HepG2 (cell line): ENCODE measurements around the gene TMEM204. TPM values are rescaled to one million over a fixed set of nuclear protein-coding genes. Genes with fewer than 3 reads are reported as not detected.

Experiments used
- ATAC-seq: fragments of 200-7000 bp; cut with Tn5 transposase; 3 replicates; pipeline ENCODE4 v1.9.1; 2020; ENCODE audit warnings: mild to moderate bottlenecking, moderate library complexity
- BruUV-seq: library from RNA; stranded (reverse); fragments of 400-500 nt; replicated peaks from 2 replicates; lab custom pipeline; 2021; lab: Mats Ljungman, UMichigan
- CTCF ChIA-PET: fragments of 300-600 bp; formaldehyde crosslinking; extraction: SDS; loops from one replicate; lab custom pipeline; 2021; ENCODE audit warnings: low total read pairs, inconsistent platforms, low intra/inter-chr PET ratio; lab: Yijun Ruan, JAX
- POLR2A ChIA-PET: fragments of 350-600 bp; sonication (Branson Sonifier 250); formaldehyde crosslinking; loops from one replicate; lab custom pipeline; 2020; ENCODE audit warnings: antibody characterized with exemption, inconsistent platforms; lab: Yijun Ruan, JAX
- DNase-seq: peaks from one replicate; pipeline ENCODE4 v3.0.0-alpha.2; 2015; ENCODE audit warnings: low spot score
- FAIRE-seq: peaks from 3 replicates; lab custom pipeline; 2011; peaks lifted over from hg19 to GRCh38; lab: Jason Lieb, UNC
- H2AFZ ChIP-seq: one replicate; pipeline ENCODE4 v1.6.1; 2011; ENCODE audit warnings: low read length, inconsistent platforms
- H3K27ac ChIP-seq: fragments of 300-600 bp; 3 replicates; pipeline ENCODE4 v1.8.0; 2011; ENCODE audit warnings: mixed run types, mild to moderate bottlenecking, mixed read lengths, low read length, inconsistent platforms; ENCODE audit not compliant: insufficient read depth; ENCODE audit errors: extremely low read length
- H3K27me3 ChIP-seq, 2 experiments: fragments of 200-600 bp in 1 of 2; 2 replicates in 1 of 2; 3 replicates in 1 of 2; pipeline versions ENCODE4 v1.6.0 to v1.8.0; 2011; ENCODE audit warnings: low read length in 2 of 2, mild to moderate bottlenecking in 2 of 2, moderate library complexity in 2 of 2, inconsistent platforms in 1 of 2; ENCODE audit not compliant: insufficient read depth in 2 of 2, control insufficient read depth in 1 of 2
- H3K36me3 ChIP-seq, 2 experiments: fragments of 200-600 bp in 1 of 2; replicated peaks in 1 of 2; 2 replicates in 1 of 2; 3 replicates in 1 of 2; pipeline versions ENCODE4 v1.5.1 to v1.8.0; 2011; ENCODE audit warnings: low read length in 2 of 2, inconsistent platforms in 1 of 2; ENCODE audit not compliant: insufficient read depth in 2 of 2, control insufficient read depth in 1 of 2
- H3K4me1 ChIP-seq: 2 replicates; pipeline ENCODE4 v1.5.1; 2012; ENCODE audit warnings: low read length, inconsistent platforms; ENCODE audit not compliant: insufficient read depth
- H3K4me2 ChIP-seq: 2 replicates; pipeline ENCODE4 v1.6.0; 2011; ENCODE audit warnings: low read depth, low read length, inconsistent platforms
- H3K4me3 ChIP-seq, 3 experiments: fragments of 200-600 bp in 1 of 3; sonication (generic), shearing (Covaris generic) in 1 of 3; replicated peaks in 1 of 3; 2 replicates each; pipeline ENCODE4 v1.5.1; 2011 to 2016; ENCODE audit warnings: low read length in 3 of 3, inconsistent platforms in 2 of 3, low read depth in 2 of 3, mild to moderate bottlenecking in 2 of 3, control low read depth in 1 of 3, mixed read lengths in 1 of 3; ENCODE audit not compliant: insufficient read depth in 1 of 3
- H3K79me2 ChIP-seq: one replicate; pipeline ENCODE4 v1.6.1; 2011; ENCODE audit warnings: low read length, inconsistent platforms; ENCODE audit not compliant: insufficient read depth
- H3K9ac ChIP-seq: 2 replicates; pipeline ENCODE4 v1.6.0; 2011; ENCODE audit warnings: mild to moderate bottlenecking, low read depth, low read length, inconsistent platforms; ENCODE audit not compliant: insufficient read depth
- H3K9me3 ChIP-seq: 2 replicates; pipeline ENCODE4 v1.5.1; 2012; ENCODE audit warnings: mild to moderate bottlenecking, low read length
- H4K20me1 ChIP-seq: 2 replicates; pipeline ENCODE4 v1.6.0; 2011; ENCODE audit warnings: inconsistent platforms, mild to moderate bottlenecking, low read length, moderate library complexity; ENCODE audit not compliant: insufficient read depth
- HNF4A ChIP-seq: sonication (generic); formaldehyde crosslinking; IDR thresholded peaks from 2 replicates; pipeline ENCODE4 v1.4.0; 2020; ENCODE audit warnings: missing genetic modification reagents
- NR2F6 ChIP-seq, 2 experiments: IDR thresholded peaks; 2 replicates each; pipeline ENCODE4 v1.6.1; 2016; ENCODE audit warnings: antibody characterized with exemption in 1 of 2, mild to moderate bottlenecking in 1 of 2
- RAD21 ChIP-seq: fragments of 450-650 bp; formaldehyde crosslinking; IDR thresholded peaks from 2 replicates; pipeline ENCODE4 v1.5.0; 2020; ENCODE audit warnings: mild to moderate bottlenecking
- RFX5 ChIP-seq: IDR thresholded peaks from 2 replicates; pipeline ENCODE4 v1.6.1; 2011; ENCODE audit warnings: low read depth, low read length, improper control_type of control experiment
- SIX1 ChIP-seq: sonication (generic); formaldehyde crosslinking; IDR thresholded peaks from 2 replicates; pipeline ENCODE4 v1.4.0; 2020; ENCODE audit warnings: missing genetic modification reagents, borderline replicate concordance
- WGBS: methylation state at CpG from one replicate; pipeline ENCODE4 v1.1.6; 2017; ENCODE audit warnings: low lambda C conversion rate; 5-methylcytosine and 5-hydroxymethylcytosine counted together
- in situ Hi-C: cut with HindIII; loops from 2 replicates; pipeline ENCODE4 v1.10.0; 2017; ENCODE audit warnings: low pct_unique_long_range_greater_than_20kb; ENCODE audit not compliant: extremely low pct_ligation_motif_present
- intact Hi-C: fragments of 100-400 bp; cut with micrococcal nuclease; formaldehyde crosslinking; loops from one replicate; pipeline ENCODE4 v1.10.0; 2022; ENCODE audit not compliant: unreplicated experiment
- polyA plus RNA-seq, 8 experiments: library from polyadenylated mRNA; depleted of rRNA in 3 of 8; stranded (reverse) in 7 of 8; unstranded in 1 of 8; fragments of >200 nt; fragmentation: Illumina TruSeq in 4 of 8; extraction: Trizol in 4 of 8; gene quantifications; 2 replicates each; pipeline versions ENCODE4 v1.2.1 to v1.2.3, GENCODE V29; 2011 to 2016; ENCODE audit warnings: low read depth in 4 of 8, missing spikeins in 1 of 8, mixed read lengths in 1 of 8; ENCODE audit not compliant: insufficient read depth in 1 of 8
- total RNA-seq, 5 experiments: library from RNA; depleted of rRNA; stranded (reverse); fragments of >200 nt; fragmentation: Illumina TruSeq; extraction: Trizol; gene quantifications; 2 replicates each; pipeline ENCODE4 v1.2.3, GENCODE V29; 2016; ENCODE audit warnings: low read depth in 1 of 5
- TF ChIP-seq, protein P1 (sequence below): IDR thresholded peaks from 2 replicates; pipeline ENCODE4 v1.6.1; 2016; ENCODE audit warnings: missing genetic modification reagents, missing compliant biosample characterization
- TF ChIP-seq, protein P2 (sequence below): sonication (generic); formaldehyde crosslinking; IDR thresholded peaks from 2 replicates; pipeline ENCODE4 v1.9.0; 2021; ENCODE audit warnings: missing genetic modification reagents, mild to moderate bottlenecking, borderline replicate concordance
- TF ChIP-seq, protein P3 (sequence below): IDR thresholded peaks from 2 replicates; pipeline ENCODE4 v1.6.1; 2018; ENCODE audit warnings: missing genetic modification reagents
- TF ChIP-seq, protein P4 (sequence below): sonication (generic); formaldehyde crosslinking; IDR thresholded peaks from 2 replicates; pipeline ENCODE4 v1.4.0; 2020; ENCODE audit warnings: missing genetic modification reagents, borderline replicate concordance
- TF ChIP-seq, protein P5 (sequence below): sonication (generic); formaldehyde crosslinking; IDR thresholded peaks from 2 replicates; pipeline ENCODE4 v1.4.0; 2020; ENCODE audit warnings: missing genetic modification reagents
- TF ChIP-seq, protein P6 (sequence below): sonication (generic); formaldehyde crosslinking; IDR thresholded peaks from 2 replicates; pipeline ENCODE4 v1.4.0; 2020; ENCODE audit warnings: missing genetic modification reagents

Gene TMEM204
- total and polyA plus RNA-seq, 2 of the 13 experiments (the other 11 are each of a cell fraction or from before 2014, with no cell fraction given) = not detected

DNA sequence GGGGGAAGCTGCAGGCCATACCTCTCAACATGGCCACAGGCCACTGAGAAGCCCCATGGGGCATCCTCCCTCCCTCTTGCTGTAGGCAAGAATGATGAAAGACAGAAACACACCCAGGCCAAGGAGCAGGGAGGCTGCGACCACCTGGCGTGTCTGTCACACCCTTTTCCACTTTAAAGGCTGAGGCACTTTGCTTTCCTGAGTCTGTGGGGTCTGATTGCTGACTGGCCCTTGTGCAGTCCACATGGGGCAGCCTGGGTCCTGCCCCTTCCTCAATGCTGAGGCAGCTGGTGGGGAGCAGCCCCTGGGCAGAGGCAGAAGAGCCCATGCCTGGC, 8.7 kb downstream of the TMEM204 start:
- H3K9me3 ChIP-seq = no peaks in the 10 kb centered on the region
- peaks cover 26% of the 10 kb centered on the region for H3K4me1 ChIP-seq
- DNase-seq = no peak
- ChIA-PET CTCF (no interaction called here), POLR2A (no interaction called here)
- in situ Hi-C loops = no loop called here
- H3K9ac ChIP-seq = no peak overlapping the region
- no TSS peak for BruUV-seq
- intact Hi-C loops = no loop called here
- no peak overlapping the region for H2AFZ ChIP-seq
- TF ChIP-seq HNF4A (no peak), NR2F6 (IDR thresholded peaks at IDR 0.05) (no peak), NR2F6 (CRISPR knock-in tag; IDR thresholded peaks at IDR 0.05) (no peak), SIX1 (no peak), RFX5 (no peak), RAD21 (CRISPR knock-in tag) (no peak)
- TF ChIP-seq, protein P1, sequence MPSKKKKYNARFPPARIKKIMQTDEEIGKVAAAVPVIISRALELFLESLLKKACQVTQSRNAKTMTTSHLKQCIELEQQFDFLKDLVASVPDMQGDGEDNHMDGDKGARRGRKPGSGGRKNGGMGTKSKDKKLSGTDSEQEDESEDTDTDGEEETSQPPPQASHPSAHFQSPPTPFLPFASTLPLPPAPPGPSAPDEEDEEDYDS (CRISPR knock-in tag) = no peak
- TF ChIP-seq, protein P2, sequence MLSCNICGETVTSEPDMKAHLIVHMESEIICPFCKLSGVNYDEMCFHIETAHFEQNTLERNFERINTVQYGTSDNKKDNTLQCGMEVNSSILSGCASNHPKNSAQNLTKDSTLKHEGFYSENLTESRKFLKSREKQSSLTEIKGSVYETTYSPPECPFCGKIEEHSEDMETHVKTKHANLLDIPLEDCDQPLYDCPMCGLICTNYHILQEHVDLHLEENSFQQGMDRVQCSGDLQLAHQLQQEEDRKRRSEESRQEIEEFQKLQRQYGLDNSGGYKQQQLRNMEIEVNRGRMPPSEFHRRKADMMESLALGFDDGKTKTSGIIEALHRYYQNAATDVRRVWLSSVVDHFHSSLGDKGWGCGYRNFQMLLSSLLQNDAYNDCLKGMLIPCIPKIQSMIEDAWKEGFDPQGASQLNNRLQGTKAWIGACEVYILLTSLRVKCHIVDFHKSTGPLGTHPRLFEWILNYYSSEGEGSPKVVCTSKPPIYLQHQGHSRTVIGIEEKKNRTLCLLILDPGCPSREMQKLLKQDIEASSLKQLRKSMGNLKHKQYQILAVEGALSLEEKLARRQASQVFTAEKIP (CRISPR knock-in tag) = no peak
- TF ChIP-seq, protein P3, sequence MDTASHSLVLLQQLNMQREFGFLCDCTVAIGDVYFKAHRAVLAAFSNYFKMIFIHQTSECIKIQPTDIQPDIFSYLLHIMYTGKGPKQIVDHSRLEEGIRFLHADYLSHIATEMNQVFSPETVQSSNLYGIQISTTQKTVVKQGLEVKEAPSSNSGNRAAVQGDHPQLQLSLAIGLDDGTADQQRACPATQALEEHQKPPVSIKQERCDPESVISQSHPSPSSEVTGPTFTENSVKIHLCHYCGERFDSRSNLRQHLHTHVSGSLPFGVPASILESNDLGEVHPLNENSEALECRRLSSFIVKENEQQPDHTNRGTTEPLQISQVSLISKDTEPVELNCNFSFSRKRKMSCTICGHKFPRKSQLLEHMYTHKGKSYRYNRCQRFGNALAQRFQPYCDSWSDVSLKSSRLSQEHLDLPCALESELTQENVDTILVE (CRISPR knock-in tag) = no peak
- TF ChIP-seq, protein P4, sequence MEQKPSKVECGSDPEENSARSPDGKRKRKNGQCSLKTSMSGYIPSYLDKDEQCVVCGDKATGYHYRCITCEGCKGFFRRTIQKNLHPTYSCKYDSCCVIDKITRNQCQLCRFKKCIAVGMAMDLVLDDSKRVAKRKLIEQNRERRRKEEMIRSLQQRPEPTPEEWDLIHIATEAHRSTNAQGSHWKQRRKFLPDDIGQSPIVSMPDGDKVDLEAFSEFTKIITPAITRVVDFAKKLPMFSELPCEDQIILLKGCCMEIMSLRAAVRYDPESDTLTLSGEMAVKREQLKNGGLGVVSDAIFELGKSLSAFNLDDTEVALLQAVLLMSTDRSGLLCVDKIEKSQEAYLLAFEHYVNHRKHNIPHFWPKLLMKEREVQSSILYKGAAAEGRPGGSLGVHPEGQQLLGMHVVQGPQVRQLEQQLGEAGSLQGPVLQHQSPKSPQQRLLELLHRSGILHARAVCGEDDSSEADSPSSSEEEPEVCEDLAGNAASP (CRISPR knock-in tag) = no peak
- TF ChIP-seq, protein P5, sequence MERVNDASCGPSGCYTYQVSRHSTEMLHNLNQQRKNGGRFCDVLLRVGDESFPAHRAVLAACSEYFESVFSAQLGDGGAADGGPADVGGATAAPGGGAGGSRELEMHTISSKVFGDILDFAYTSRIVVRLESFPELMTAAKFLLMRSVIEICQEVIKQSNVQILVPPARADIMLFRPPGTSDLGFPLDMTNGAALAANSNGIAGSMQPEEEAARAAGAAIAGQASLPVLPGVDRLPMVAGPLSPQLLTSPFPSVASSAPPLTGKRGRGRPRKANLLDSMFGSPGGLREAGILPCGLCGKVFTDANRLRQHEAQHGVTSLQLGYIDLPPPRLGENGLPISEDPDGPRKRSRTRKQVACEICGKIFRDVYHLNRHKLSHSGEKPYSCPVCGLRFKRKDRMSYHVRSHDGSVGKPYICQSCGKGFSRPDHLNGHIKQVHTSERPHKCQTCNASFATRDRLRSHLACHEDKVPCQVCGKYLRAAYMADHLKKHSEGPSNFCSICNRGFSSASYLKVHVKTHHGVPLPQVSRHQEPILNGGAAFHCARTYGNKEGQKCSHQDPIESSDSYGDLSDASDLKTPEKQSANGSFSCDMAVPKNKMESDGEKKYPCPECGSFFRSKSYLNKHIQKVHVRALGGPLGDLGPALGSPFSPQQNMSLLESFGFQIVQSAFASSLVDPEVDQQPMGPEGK = no peak
- TF ChIP-seq, protein P6, sequence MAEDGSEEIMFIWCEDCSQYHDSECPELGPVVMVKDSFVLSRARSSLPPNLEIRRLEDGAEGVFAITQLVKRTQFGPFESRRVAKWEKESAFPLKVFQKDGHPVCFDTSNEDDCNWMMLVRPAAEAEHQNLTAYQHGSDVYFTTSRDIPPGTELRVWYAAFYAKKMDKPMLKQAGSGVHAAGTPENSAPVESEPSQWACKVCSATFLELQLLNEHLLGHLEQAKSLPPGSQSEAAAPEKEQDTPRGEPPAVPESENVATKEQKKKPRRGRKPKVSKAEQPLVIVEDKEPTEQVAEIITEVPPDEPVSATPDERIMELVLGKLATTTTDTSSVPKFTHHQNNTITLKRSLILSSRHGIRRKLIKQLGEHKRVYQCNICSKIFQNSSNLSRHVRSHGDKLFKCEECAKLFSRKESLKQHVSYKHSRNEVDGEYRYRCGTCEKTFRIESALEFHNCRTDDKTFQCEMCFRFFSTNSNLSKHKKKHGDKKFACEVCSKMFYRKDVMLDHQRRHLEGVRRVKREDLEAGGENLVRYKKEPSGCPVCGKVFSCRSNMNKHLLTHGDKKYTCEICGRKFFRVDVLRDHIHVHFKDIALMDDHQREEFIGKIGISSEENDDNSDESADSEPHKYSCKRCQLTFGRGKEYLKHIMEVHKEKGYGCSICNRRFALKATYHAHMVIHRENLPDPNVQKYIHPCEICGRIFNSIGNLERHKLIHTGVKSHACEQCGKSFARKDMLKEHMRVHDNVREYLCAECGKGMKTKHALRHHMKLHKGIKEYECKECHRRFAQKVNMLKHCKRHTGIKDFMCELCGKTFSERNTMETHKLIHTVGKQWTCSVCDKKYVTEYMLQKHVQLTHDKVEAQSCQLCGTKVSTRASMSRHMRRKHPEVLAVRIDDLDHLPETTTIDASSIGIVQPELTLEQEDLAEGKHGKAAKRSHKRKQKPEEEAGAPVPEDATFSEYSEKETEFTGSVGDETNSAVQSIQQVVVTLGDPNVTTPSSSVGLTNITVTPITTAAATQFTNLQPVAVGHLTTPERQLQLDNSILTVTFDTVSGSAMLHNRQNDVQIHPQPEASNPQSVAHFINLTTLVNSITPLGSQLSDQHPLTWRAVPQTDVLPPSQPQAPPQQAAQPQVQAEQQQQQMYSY (CRISPR knock-in tag) = no peak
- no peaks in the 10 kb centered on the region; a peak in 1 of 5 replicates for H3K36me3 ChIP-seq
- no peak overlapping the region for H3K4me2 ChIP-seq
- H3K27ac ChIP-seq = no peak overlapping the region
- 100% methylated on average over 2 of the region's 2 CpGs for WGBS
- ATAC-seq = no peak
- no peaks in the 10 kb centered on the region for H3K79me2 ChIP-seq
- no peaks in the 10 kb centered on the region for H4K20me1 ChIP-seq
- H3K27me3 ChIP-seq = no peaks in the 10 kb centered on the region
- no peak for FAIRE-seq
- no peak overlapping the region for H3K4me3 ChIP-seq
